HUDEP-2 (cell line): ENCODE measurements around the gene SCN5A.

Source experiments
- DNase-seq, 76 experiments: peaks; one replicate each; lab custom pipeline; 2025; ENCODE audit not compliant: unreplicated experiment in 76 of 76; lab: John Stamatoyannopoulos, UW

The SCN5A gene

DNA sequence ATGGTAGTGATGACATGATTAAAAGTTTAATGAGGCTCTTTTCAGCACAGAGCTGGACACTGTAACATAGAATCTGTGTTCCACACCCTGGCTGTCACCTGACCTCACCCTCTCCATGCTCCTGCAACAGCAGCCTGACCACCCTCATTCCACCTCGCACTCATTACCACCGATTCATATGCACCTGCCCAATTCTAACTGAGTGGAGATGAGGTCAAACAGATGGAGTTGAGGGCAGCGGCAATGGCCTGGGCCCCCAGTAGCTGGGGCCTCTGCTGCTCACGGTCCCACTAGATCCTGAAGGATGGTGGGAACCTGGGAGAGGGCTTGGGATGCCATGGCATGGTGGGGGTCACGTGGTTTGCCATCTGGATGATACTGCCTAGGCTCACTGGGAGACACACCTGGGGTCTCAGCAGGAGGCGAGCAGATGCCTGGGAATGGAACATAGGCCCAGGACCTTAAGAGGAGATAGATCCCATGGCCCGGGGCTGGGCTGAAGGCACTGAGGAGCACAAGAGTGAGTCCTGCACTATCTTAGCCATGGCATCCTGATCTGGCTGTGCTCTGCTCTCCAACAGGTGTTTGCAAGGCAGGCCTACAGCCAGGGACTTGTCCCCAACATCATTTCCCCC is 1.3 kb downstream of the SCN5A start:
- DNase-seq = no peak

DNA sequence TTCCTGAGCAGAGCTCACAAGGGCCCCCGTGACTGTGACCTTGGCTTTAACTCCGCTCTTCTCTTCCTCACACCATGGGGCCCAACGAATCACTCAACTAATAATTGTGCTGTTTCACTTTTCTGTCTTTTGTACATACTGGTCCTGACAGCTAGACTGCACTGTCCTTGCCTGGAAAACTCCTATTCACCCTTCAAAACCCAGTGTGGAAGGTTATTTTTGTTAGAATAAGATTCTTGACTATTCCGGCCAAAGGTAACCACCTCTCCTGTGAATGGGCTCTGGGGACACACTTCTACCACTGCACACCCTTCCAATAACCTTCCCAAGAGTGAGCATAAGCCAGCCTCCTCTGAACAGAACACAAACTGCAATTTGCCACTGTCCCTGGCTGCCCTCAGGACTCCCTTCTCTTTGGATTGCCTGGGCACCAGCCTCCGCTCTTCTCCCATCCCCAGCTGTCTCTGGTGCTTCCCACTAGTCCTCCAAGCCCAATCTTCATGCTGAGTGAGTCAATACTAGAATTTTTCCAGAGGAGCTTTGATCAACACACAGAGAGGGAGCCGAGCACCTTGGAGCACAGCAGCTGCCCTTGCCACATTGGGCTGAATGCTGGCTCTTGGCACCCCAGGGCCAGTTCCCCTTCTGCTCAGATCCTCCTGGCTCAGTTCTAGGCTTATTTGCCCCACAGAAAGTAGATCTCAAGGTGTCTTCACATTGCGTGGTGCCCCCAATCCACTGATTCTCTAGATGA is 2.1 kb downstream of the SCN5A start:
- DNase-seq = no peak

DNA sequence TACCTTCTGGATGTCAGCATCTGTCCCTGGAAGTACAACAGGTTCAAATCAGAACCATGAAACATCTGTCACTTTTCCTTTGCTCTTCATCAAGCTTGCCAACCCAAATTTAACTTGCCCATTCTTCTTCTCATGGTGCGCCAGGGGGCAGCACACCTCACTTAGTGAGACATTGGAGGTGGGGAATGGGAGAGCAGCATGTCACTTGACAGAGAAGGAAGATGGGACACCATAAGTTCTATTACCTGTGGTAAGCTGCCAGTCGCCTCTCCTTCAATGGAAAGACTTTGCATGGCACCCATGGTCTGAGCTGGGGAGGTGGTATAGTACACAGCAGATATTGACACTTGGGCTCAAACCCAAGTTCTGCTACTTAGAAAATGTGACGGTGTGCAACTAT is 2.9 kb downstream of the SCN5A start:
- peak in 10 of 76 experiments; percentile 2 to 20 (median 10) for DNase-seq

DNA sequence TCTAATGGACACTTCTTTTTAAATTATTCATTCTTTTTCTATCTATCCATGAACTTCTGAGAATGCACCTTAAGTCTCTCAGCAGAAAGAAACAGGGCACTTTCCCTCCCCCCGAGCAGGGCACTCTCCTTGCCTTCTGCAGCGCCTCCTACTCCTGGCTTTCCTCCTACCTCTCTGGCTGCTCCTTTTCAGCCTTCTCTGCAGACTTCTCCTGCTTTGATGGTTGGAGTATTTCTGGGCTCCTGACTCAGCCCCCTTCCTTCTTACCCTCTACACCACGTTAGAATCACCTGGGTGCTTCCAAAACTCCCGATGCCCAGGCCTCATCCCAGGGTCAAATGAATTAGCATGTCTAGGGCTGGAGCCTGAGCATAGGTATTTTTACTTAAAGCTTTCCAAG is 3.4 kb downstream of the SCN5A start:
- DNase-seq = no peak

DNA sequence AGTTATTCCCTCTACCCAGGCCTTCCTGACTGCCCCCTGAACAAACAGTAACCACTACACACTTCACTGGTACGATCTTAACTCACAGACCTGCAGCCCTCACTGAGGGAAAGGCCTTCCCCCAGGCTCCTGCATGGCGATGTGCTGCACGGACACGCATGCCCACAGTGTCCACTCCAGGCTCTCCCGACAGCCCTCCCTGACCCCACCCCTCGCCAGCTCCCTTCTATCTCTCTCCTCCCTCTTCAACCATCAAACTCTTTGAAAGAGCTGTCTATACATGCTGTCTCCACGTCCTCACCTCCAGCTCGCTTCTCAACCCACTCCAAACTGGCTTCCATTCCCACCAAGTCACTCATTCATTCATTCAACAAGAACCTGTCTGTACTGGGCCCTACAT is 3.9 kb downstream of the SCN5A start:
- no peak for DNase-seq

DNA sequence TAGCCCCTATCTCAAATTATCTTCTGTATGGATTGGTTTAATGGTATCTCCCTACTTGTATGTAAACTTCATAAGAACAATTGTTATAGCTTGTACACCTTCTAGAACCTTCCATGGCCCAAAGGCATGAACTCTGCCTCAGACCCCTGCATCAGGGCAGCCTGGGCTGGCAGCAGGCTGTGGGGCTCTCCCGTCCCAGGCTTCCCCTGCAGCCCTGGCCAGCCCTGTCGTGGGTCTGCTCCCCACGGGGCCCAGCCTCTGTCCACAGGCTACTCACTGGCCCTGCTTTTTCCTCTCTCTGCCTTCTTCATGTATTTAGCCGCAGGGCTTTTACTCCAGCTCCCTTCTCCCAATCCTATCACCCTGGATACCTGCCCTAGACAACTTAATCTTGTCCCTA is 4.4 kb downstream of the SCN5A start:
- no peak for DNase-seq

DNA sequence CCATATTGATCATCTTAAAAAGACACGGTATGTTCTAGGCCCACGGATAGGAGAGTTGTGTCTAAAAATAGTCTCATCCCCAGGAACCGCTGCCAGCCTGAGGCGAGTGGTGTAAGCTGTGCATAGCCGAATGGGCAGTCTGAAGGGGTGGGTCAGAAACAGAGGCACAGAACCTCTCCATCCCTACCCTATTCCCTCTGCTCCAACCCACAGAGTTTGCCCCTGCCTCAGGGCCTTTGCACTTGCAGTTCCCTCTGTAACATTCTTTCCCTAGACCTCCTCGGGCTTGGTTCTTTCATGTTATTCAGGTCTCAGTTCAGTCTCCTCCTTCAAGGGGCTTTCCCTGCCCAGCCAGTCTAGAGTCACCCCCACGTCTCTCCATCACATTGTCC is 4.8 kb downstream of the SCN5A start:
- DNase-seq = no peak

DNA sequence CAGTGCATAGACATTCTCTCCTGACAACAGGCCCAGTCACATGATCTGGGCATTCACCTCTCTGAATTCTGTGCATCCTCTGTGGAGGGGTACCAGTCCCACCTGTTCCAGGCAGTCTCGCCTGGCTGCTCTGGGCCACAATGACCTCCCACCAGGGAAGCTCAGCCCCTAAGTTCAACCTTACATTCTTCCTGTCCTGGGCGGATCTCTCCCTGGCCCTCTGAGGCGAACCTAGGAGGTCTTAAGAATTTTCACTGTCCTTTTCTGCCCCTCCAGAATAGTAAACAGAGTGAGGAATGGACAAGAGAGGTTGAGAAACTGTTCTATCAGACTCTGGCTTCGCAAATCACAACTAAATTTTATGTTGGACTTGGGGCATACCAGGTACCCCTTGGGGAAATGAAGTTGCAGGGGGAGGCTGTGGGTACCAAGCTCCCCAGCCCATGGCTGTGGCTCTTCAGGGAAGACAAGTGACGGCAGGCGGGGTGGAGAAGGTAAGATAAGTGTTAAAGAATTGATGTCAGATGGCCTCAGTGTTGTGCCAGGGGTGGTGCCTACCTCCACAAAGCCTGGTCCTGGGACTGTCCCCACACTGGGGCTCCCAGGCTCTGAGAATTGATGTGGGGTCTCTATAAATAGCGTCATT is 5.3 kb downstream of the SCN5A start:
- DNase-seq = no peak

DNA sequence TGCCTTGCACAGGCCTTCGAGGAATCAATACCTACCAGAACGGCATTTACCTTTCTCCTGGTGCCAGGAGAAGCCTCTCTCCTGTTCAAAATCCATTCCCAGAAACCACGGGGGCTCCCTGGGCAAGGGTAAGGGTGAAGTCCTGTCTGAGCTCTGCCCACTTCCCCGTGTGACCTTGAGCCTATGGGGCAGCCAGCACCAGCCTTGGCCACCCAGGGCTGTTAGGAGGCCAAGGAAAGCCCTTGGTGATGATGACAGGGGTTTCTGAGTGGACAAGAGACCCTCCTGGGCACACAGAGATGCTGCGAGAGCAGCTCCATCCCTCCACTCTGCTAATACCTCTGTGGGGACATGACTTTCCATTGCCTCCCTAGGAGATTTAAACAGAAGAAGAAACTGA is 5.9 kb downstream of the SCN5A start:
- DNase-seq = no peak

DNA sequence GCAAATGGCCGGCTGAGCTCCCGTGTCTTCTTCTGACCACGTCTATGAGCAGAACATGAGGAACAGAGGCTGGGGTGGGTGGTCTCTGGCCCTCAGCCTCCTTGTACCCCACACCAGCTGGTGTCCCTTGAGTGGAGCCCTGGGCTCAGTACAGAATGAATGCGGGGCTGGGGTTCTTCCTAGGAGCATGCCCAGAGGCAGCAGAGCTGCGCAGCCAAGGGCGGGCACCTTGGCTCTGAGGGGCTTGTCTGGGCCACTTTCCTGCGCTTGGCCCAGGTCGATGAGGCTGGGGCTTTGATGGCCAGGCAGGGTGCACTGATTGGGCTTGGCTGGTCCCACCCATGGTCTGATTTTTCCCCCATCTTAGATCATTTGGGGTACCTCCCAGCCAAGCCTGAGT is 6.4 kb downstream of the SCN5A start:
- no peak for DNase-seq

DNA sequence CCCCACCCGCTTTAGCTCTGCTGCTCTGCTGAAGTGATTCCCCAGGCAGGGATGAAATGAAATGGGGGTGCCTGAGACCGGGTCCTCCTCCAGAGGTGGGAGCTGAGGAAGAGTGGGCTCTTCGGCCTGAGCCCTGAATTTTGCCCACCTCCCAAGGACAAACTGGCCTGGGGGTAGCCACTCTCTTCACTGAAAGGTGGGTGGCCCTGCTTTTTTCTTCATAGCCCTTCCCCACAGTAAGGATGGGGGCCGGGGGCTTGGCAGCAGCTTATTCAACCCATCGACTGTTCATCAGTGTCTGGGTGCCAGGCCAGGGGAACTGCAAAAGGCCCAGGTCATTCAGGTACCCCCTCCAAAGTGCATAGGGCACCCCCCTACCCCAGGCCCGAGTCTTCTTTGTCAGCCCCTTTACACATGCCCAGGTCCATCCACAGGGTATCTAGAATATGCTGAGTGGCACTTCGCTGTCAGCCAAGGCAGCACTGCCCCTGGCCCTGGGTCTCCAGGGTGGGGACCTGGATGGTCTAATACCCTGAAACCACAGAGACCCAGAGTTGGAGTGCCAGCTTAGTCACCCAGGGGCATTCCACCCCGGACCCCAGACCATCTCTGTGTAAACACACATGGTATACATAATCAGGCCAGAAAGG is 7.9 kb downstream of the SCN5A start:
- DNase-seq = no peak

DNA sequence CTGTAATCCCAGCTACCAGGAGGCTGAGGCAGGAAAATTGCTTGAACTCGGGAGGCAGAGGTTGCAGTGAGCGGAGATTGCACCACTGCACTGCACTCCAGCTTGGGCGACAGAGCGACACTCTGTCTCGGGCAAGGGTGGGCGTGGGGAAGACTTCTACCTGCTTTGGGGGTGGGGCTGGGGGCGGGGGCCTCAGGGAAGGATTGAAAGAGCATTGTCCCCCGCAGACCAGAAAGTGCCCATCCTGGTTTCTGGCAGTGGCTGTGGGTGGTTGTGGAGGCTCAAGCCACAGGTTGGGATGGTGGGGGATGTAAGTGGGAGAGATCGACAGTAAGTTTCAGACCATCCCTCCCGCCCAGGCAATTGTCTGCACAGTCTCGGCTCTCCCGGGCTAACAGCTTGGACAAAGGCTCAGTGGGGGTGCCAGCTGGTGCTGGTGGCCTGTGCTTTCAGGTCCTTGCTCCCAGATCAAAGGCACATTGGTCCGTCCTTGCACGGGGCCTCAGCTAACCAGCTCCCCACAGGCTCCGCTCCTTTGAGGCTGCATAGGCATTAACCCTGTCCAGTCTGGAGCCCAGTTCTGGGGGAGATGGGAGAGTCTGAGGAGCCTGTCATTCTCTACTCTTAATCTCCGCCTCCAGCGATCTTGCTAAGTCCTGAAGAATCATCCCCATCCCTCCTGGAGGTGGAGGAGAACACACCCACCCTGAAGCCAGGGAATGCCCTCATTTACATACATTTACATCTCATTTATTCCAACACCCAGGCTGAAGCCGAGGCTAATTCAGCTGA is 8.6 kb downstream of the SCN5A start:
- no peak for DNase-seq

DNA sequence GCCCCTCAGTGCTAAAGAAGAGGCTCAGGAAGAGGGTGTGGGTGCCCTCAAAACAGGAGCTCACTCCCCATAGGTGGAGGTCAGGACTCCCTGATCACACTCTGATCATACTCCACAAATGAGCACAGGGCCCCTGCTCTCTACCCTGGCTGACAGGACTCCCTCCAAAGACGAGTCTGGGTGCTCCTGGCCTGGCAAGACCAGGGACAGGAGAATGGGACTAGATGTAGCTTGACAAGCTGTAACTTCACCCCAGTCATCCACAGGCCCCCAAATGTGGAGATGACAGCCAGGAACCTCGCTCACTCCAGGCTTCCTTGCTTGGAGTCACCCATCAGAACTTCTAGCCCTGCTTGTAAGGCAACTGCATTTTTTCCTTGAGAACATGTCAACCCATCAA is 11.1 kb downstream of the SCN5A start:
- DNase-seq = no peak

DNA sequence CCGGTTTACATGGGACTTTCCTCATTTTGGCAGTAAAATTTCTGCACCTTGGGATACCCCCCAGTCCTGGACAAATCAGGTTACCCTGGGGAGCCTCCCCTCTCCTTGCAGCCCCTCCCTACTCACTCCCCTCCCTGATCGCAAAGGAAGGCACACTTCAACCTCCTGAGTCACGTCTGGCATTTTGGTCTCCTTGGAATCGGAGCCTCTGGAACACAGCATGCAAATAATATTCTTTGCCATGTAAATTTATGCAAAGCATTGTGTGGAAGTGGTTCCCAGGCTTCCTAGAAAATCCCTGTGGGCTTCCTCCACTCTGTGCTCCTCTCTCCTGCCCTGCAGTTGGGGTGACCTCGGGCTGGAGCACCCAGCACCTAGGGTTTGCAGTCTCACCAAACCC is 11.6 kb downstream of the SCN5A start:
- no peak for DNase-seq

DNA sequence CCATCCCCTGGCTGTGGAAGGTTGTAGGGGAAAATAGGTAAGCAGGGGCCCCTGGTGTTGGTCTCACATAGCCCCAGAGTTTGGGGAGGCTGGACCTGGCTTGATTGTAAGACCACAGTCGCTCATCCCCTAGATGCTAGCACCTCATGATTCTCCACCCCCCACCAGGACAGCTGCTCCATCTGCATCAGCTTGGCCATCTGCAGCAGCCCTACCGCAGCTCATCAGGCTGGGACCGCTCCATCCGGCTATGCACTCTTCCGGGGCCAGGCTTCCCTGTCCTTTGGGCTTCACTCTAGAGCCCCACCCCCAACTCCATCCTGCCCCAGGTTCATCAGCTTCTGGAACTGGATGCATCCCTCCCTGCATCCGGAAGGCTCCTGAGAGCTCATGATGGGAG is 12.6 kb downstream of the SCN5A start:
- DNase-seq = peak in 1 of 76 experiments; percentile 3

DNA sequence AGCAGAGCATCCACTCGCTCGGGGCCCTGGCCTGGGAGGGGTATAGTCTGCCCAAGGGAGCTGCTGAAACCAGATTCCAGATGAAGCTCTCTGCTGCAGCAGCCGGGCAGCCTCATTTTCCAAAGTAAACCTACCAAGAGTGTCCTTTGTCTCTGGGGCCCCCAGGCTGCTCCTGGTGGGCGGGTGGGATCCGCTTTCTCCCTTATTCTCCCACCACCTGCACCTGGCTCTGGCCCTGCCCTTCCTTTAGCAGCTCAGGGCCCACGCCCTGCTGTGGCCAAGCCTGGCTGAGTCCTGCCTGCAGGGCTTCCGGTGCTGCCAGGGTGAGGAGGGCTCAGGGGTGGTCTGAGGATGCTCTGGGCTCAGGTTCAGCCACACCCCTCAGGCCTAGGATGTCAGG is 13.0 kb downstream of the SCN5A start:
- DNase-seq = no peak

DNA sequence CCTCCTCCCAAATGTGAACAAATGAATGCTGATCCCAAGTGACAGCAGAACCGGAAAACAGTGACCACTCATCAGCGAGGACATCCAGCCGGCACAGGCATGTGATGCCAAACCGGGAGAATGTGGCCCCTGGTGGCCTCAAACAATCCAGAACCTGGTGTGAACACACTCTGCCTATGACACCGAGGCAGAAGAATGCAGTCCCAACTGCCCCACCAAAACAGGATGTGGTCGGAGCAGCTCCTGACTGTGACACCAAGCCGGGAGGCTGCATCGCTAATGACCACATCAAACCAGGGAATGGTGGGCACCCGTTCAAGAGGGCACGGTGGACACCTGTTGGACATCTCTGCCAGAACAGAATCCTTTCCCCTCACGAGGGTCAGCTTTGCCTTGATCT is 15.4 kb downstream of the SCN5A start:
- no peak for DNase-seq

DNA sequence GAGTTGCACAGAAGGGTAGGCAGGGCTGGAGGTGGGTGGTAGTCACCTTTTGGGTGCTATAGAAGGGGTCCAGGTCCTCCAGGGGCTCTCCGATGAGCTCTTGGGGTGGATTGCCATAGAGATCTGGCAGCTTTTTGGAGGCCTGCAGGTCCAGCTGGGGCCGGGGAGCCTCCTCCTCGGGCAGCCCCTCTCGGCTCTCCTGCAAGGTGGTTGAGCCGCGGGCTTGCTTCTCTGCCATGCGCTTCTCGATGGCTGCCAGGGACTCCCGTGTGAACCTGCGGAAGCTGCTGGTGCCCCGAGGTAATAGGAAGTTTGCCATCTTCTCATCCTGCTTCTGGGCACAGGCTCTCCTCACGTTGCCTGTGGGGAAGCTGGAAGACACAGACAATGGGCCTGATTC is 16.5 kb downstream of the SCN5A start:
- DNase-seq = no peak

DNA sequence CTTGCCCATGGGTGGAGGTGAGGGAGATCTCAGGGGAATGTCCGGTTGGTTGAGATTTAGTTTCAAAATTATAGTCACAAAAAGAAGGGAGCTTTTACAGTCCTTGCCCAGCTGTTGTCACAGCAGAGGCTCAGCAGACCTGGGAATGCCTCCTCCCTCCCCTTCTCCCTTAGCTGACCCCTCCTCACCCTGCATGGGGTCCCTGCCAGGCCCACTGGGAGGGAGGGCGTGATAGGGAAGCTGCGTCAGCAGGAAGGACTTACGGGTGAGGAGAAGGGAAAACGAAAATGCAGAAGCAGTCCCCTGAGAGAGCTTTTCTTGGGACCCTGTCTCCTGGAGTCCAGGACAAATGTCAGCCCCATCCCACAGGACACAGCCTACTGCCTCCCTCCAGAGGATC is 18.9 kb downstream of the SCN5A start:
- DNase-seq = no peak

DNA sequence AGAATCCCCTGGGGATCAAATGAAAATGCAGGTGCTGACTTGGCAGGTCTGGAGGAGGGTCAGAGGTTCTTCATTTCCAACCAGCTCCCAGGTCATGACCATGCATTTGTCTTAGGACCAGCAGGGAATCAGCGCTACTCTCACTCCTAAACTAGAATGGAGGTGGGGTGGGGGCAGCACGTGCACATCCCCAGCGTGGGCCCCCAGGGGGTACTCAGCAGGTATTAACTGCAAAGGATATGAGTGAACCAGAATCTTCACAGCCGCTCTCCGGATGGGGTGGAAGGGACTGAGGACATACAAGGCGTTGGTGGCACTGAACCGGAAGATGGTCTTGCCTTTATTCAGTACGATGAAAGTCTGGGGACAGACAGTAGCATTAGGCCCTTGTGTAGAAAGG is 19.4 kb downstream of the SCN5A start:
- no peak for DNase-seq

DNA sequence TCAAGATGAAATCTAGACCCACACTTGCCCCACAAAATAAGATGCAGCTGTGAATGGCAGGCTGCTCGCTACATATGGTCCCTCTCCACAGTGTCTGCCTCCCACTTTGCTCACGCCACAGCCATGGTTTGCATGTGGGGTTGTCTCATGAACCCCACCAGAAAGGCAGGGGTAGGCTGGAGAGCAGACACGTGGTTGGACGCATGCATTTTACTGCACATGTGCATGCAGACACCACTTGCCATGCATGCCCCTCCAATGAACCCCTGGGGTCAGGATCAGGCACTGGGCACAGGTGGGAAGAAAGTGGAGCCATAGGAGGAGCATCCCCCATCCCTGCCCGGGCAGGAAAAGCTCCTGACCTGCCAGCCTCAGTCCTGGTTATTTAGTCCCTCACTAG is 20.7 kb downstream of the SCN5A start:
- DNase-seq = no peak
